Activated T-helper 9 cell treated with anti-CD3 and anti-CD28 coated beads, Interleukin-2, amount 50 U/mL, for 16 hours (primary cell): Measurements from ENCODE around the gene NDUFS6.

ENCODE experiments used
- DNase-seq: peaks from one replicate; pipeline ENCODE4 v3.0.0-alpha.2; 2020; ENCODE audit warnings: low read depth

NDUFS6 gene

GRCh38 chr5:1817261-1818043 is 16.2 kb downstream of the NDUFS6 start:
- DNase-seq = no peak

GRCh38 chr5:1818784-1819183 is 17.6 kb downstream of the NDUFS6 start:
- no peak for DNase-seq

- DNase-seq = no peak
Observed at GRCh38 chr5:1819458-1819857, 18.3 kb downstream of the NDUFS6 start.

GRCh38 chr5:1820381-1820780 is 19.2 kb downstream of the NDUFS6 start:
- no peak for DNase-seq

GRCh38 chr5:1820926-1821325 is 19.7 kb downstream of the NDUFS6 start:
- DNase-seq = no peak

GRCh38 chr5:1821862-1822261 is 20.7 kb downstream of the NDUFS6 start:
- no peak for DNase-seq

- no peak for DNase-seq
Observed at GRCh38 chr5:1823381-1824034, 22.3 kb downstream of the NDUFS6 start.

GRCh38 chr5:1824109-1824821 is 23.1 kb downstream of the NDUFS6 start:
- no peak for DNase-seq

GRCh38 chr5:1824903-1825841 is 24.0 kb downstream of the NDUFS6 start:
- DNase-seq = no peak

- DNase-seq = no peak
Observed at GRCh38 chr5:1826235-1826980, 25.2 kb downstream of the NDUFS6 start.

GRCh38 chr5:1827025-1827885 is 26.0 kb downstream of the NDUFS6 start:
- no peak for DNase-seq

- no peak for DNase-seq
Observed at GRCh38 chr5:1827886-1828397, 26.7 kb downstream of the NDUFS6 start.

- DNase-seq = no peak
Observed at GRCh38 chr5:1830571-1831228, 29.5 kb downstream of the NDUFS6 start.

GRCh38 chr5:1831257-1831656 is 30.1 kb downstream of the NDUFS6 start:
- no peak for DNase-seq

- no peak for DNase-seq
Observed at GRCh38 chr5:1831677-1832313, 30.6 kb downstream of the NDUFS6 start.

GRCh38 chr5:1832511-1833250 is 31.5 kb downstream of the NDUFS6 start:
- DNase-seq = no peak

GRCh38 chr5:1833264-1834021 is 32.2 kb downstream of the NDUFS6 start:
- no peak for DNase-seq
